ENCODE data around the gene NOLC1.

Gene NOLC1

DNA sequence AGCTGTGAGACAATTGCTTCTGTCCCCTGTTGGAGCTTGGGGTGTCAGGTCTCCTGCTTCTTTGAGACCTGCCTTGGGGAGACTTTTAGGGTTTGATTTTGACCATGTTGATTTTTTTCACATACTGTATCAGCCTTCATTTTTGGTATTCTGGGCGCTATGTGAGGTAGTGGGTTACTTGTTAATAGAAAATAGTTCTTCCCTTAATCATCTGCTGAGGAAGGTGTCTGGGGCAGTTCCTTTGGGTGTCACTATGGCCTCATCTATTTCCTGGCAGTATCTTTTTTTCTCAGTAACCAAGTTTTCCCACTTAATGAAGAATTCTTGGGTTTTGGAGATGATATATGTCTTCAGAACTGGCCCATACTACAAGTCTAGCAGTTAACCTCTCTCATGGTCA, 4.6 kb upstream of the NOLC1 start:
- no peak for DNase-seq (ENCODE audit: low read depth)
- TF ChIP-seq, protein P1, sequence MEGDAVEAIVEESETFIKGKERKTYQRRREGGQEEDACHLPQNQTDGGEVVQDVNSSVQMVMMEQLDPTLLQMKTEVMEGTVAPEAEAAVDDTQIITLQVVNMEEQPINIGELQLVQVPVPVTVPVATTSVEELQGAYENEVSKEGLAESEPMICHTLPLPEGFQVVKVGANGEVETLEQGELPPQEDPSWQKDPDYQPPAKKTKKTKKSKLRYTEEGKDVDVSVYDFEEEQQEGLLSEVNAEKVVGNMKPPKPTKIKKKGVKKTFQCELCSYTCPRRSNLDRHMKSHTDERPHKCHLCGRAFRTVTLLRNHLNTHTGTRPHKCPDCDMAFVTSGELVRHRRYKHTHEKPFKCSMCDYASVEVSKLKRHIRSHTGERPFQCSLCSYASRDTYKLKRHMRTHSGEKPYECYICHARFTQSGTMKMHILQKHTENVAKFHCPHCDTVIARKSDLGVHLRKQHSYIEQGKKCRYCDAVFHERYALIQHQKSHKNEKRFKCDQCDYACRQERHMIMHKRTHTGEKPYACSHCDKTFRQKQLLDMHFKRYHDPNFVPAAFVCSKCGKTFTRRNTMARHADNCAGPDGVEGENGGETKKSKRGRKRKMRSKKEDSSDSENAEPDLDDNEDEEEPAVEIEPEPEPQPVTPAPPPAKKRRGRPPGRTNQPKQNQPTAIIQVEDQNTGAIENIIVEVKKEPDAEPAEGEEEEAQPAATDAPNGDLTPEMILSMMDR (IDR thresholded peaks at IDR 0.05; ENCODE audit: control insufficient read depth, insufficient read depth, low read depth, low read length, missing control alignments), result no peak
- no peak overlapping the region for H3K4me3 ChIP-seq (ENCODE audit: control insufficient read depth, low read depth, low read length)

DNA sequence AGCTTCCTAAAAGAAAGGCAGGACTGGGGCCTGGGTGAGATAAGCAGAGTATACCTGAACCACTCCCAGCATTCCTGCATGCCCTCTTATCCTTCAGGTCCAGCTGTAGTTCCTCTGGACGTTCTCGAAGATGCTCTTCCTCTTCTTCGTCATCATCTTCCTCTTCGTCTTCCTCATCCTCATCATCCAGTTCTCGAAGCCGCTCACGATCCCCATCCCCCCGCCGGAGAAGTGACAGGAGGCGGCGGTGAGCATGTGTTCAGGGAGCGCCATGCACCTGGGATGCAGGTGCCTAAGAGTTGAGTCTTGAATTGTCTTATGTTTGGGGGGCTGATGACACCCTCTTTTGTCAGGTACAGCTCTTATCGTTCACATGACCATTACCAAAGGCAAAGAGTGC, 3.9 kb upstream of the NOLC1 start:
- H3K4me3 ChIP-seq (ENCODE audit: control insufficient read depth, low read depth, low read length), result no peak overlapping the region
- TF ChIP-seq, protein P1 (IDR thresholded peaks at IDR 0.05; ENCODE audit: control insufficient read depth, insufficient read depth, low read depth, low read length, missing control alignments), result no peak
- no peak for DNase-seq (ENCODE audit: low read depth)

DNA sequence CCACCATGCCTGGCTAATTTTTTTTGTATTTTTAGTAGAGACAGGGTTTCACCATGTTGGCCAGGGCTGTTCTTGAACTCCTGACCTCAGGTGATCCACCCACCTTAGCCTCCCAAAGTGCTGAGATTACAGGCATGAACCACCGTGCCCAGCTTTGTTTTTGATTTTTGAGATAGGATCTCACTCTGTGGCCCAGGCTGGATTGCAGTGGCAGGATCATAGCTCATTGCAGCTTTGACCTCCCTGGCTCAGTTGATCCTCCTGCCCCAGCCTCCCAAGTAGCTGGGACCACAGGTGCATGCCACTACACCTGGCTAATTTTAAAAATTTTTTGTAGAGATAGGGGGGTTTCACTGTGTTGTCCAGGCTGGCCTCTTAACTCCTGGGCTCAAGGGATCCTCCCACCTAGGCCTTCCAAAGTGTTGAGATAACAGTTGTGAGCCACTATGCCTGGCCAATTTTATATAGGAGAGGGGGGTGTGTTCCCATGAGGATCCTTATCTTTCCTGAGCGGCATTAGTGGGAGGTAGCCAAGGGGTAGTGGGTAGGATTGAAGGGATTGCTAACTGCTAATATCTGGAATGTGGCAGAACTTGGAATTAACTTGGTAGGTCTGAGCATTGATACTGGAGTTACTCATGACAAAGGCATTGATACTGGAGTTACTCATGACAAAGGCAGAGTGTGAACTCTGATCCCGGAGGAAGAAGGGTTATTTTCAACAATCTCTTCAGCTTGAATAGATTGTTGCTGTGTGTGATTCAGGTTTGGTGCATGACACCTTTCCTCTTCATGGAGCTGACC, 1.0 kb upstream of the NOLC1 start:
- no peak for DNase-seq (ENCODE audit: low read depth)
- TF ChIP-seq, protein P1 (IDR thresholded peaks at IDR 0.05; ENCODE audit: control insufficient read depth, insufficient read depth, low read depth, low read length, missing control alignments), result no peak
- H3K4me3 ChIP-seq (ENCODE audit: control insufficient read depth, low read depth, low read length), result peak overlapping the region; percentile 32

DNA sequence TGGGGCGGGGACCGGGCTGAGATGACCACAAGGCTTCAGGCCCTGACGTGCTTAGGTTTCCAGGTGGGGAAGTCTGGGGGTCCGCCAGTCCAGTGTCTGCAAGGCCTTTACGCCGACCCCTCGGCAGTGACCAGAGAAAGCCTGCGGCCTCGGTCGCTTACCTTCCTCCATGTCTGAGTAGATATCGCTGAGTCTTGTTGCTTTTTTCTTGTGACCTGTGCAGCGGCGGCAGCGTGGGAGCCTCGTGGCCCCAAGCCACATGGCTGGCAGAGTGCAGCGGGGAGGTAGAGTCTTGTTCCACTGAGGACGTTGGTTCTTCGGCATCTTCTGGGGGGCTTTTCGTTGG, 329 bp downstream of the NOLC1 start:
- DNase-seq (ENCODE audit: low read depth), result no peak
- TF ChIP-seq, protein P1 (IDR thresholded peaks at IDR 0.05; ENCODE audit: control insufficient read depth, insufficient read depth, low read depth, low read length, missing control alignments), result no peak

DNA sequence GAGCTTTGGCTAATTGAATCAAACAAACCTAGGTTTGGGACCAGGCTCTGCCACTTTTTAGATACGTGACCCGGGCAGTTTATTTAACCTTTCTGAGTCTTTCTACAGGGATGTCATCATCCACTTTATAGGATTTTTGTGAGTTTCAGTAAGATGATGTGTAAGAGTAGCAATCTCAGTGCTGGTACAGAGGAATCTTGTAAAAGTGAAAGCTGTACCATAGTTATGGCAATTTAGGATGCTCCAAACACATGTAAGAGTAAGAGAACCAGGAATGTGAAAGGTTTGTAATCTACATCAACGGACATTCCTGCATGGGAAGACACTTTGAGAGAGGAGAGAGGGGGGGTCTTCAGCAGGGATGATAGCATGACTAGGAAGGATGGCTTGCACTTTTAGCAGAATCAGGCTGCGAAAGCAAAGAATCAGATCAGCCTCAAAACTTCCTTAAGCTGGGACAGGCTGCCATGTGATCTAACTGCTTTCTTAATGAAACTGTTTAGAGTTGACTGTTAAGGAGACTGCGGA, 968 bp downstream of the NOLC1 start:
- DNase-seq (ENCODE audit: low read depth), result no peak
- TF ChIP-seq, protein P1 (IDR thresholded peaks at IDR 0.05; ENCODE audit: control insufficient read depth, insufficient read depth, low read depth, low read length, missing control alignments), result no peak
- H3K4me3 ChIP-seq (ENCODE audit: control insufficient read depth, low read depth, low read length), result peak overlapping the region; percentile 92

More for the DNA sequence above, 329 bp downstream of the NOLC1 start:
- H3K4me3 ChIP-seq (ENCODE audit: control insufficient read depth, low read depth, low read length), result peak overlapping the region; percentile 92

DNA sequence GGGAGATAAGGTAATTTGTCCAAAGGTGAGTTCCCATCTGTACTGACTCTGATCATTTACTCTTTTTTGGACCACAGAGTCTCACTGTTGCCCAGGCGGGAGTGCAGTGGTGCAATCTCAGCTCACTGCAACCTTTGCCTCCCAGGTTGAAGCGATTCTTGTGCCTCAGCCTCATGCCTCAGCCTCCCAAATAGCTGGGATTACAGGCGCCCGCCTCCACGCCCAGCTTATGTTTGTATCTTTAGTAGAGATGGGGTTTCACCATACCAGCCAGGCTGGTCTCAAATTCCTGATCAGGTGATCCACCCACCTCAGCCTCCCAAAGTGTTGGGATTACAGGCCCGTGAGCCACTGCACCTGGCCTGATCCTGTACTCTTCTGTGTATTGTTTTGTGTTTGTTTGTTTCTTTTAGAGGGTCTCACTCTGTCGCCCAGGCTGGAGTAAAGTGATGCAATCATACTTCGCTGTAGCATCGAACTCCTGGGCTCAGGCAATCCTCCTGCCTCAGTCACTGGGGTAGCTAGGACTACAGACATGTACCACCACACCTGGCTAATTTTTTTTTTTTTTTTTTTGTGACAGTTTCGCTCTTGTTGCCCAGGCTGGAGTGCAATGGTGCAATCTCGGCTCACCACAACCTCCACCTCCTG, 2.4 kb downstream of the NOLC1 start:
- TF ChIP-seq, protein P1 (IDR thresholded peaks at IDR 0.05; ENCODE audit: control insufficient read depth, insufficient read depth, low read depth, low read length, missing control alignments), result no peak
- no peak for DNase-seq (ENCODE audit: low read depth)
- H3K4me3 ChIP-seq (ENCODE audit: control insufficient read depth, low read depth, low read length), result no peak overlapping the region

Measured in AG09309 (cell line).